GM06990 (cell line): ENCODE data around the gene CEP170B.
"Not testable (repeated sequence)": the region's sequence is repeated elsewhere in the genome, so short reads cannot be mapped to it uniquely, and the experiment has no call there.

Source experiments
- DNase-seq: peaks from one replicate; pipeline ENCODE4 v3.0.0-alpha.2; 2011; ENCODE audit not compliant: insufficient read length; ENCODE audit errors: extremely low read depth
- H3K27me3 ChIP-seq: replicated peaks from 2 replicates; pipeline ENCODE4 v1.6.0; 2011; ENCODE audit warnings: low read length; ENCODE audit not compliant: control insufficient read depth, insufficient read depth
- H3K36me3 ChIP-seq: 2 replicates; pipeline ENCODE4 v1.5.1; 2011; ENCODE audit warnings: low read length; ENCODE audit not compliant: control insufficient read depth, insufficient read depth
- H3K4me3 ChIP-seq: replicated peaks from 2 replicates; pipeline ENCODE4 v1.5.1; 2011; ENCODE audit warnings: low read depth, mild to moderate bottlenecking, control low read depth, low read length
- CTCF ChIP-seq: IDR thresholded peaks from 2 replicates; pipeline ENCODE4 v1.5.1; 2011; ENCODE audit warnings: low read length, control low read depth, mild to moderate bottlenecking, inconsistent platforms; ENCODE audit not compliant: insufficient read depth, poor library complexity, severe bottlenecking

Gene CEP170B

GRCh38 chr14:104845834-104846441 is 19.1 kb upstream of the CEP170B start:
- DNase-seq, result no peak
- Histone ChIP-seq H3K36me3 (no peaks in the 10 kb centered on the region), H3K27me3 (peaks cover 2% of the 10 kb centered on the region), H3K4me3 (no peak overlapping the region)
- TF ChIP-seq CTCF, result no peak

- TF ChIP-seq CTCF, result no peak
- DNase-seq, result no peak
- Histone ChIP-seq H3K36me3 (no peaks in the 10 kb centered on the region), H3K4me3 (no peak overlapping the region), H3K27me3 (no peaks in the 10 kb centered on the region; the same call in none of the 2 replicates)
Measured at GRCh38 chr14:104852280-104852663, 12.8 kb upstream of the CEP170B start.

- Histone ChIP-seq H3K36me3 (no peaks in the 10 kb centered on the region), H3K4me3 (no peak overlapping the region), H3K27me3 (no peaks in the 10 kb centered on the region; the same call in 1 of the 2 replicates)
- DNase-seq, result no peak
- no peak for TF ChIP-seq CTCF
Measured at GRCh38 chr14:104855532-104856090, 9.5 kb upstream of the CEP170B start.

- no peak for TF ChIP-seq CTCF
- no peak overlapping the region for H3K4me3 ChIP-seq
- DNase-seq, result no peak
- no peaks in the 10 kb centered on the region for H3K36me3 ChIP-seq
- no peaks in the 10 kb centered on the region; the same call in 1 of the 2 replicates for H3K27me3 ChIP-seq
Measured at GRCh38 chr14:104856157-104856868, 8.8 kb upstream of the CEP170B start.

- TF ChIP-seq CTCF, result no peak
- H3K4me3 ChIP-seq, result no peak overlapping the region
- no peaks in the 10 kb centered on the region for H3K36me3 ChIP-seq
- no peaks in the 10 kb centered on the region; the same call in 1 of the 2 replicates for H3K27me3 ChIP-seq
- DNase-seq, result no peak
Measured at GRCh38 chr14:104856869-104857860, 7.9 kb upstream of the CEP170B start.

GRCh38 chr14:104857931-104858330 is 7.1 kb upstream of the CEP170B start:
- not testable (repeated sequence) for H3K36me3 ChIP-seq, H3K4me3 ChIP-seq, H3K27me3 ChIP-seq, DNase-seq
